KG1 (cell line): ENCODE results near the gene UBE2J2.

ENCODE experiments used
- DNase-seq: peaks from one replicate; lab custom pipeline; 2025; lab: John Stamatoyannopoulos, UW

UBE2J2 gene

DNA sequence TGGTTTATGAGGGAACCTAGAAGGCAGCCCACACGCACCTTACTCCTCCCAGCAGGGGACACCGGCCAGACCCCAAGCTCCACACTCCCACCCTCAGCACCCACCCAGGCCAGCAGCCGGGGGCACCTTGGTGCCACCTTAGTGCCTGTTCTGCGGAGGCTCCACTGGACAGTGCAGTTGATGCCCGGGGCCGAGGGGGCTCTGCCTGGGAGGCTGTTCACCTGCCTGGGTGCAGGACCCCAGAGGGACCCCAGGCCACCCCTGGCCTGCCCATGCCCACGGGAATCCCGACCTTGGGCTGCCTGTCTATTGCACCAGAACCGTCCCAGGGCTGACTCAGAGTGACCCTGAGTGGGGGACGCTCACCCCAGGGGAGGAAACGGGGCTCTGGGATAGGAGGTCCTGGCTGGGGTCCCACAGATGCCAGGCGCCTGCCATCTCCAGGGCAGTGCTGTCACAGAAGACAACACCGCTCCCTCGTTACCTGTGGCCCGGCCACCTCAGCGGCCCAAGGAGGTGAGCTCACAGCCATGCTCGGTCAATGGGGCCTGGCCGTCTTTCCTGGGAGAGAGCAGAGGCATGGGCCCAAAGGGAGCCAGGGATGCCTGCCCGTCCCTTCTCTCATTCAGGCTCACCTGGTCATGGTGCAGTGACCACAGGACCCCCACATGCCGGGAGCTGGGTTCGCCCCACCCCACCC is 7.3 kb upstream of the UBE2J2 start:
- no peak for DNase-seq

- no peak for DNase-seq
Measured at GRCh38 chr1:1279028-1279427, 5.4 kb upstream of the UBE2J2 start.

- no peak for DNase-seq
Measured at GRCh38 chr1:1278620-1279019, 5.0 kb upstream of the UBE2J2 start.

- no peak for DNase-seq
Measured at GRCh38 chr1:1275836-1276235, 2.2 kb upstream of the UBE2J2 start.

GRCh38 chr1:1274931-1275431 is 1.3 kb upstream of the UBE2J2 start:
- DNase-seq: no peak

DNA sequence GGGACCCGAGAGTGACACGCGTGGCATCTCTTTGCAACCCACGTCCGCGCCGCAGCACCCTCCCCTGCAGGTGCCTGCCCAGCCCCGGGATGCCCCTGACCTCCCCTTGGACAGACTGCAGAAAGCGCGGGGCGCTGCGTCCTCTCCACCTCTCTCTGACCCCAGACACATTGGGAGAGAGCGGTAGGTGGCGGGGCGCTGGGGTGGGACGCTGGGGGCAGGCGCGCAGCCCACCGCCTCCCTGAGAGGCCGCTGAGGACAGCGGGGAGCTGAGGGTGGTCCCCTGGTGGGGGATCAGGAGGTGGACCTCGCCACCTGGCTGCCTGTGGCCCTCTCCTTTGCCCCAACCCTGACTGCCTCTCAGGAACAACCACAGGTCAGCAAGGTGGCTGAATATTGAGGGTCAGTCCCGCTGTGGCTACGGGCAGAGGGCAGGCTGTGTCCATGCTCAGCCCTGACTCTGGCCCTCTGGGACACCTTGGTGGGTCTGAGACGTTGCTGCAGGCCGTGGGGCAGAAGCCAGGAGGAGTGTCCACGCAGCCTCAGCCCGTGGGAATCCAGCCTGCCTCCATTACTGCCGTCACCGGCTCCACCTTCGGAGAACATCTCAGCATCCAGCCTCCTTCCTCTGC is 761 bp upstream of the UBE2J2 start:
- DNase-seq: no peak

GRCh38 chr1:1273209-1273511 is 494 bp downstream of the UBE2J2 start:
- DNase-seq: no peak

GRCh38 chr1:1272341-1273208 is 1.1 kb downstream of the UBE2J2 start:
- DNase-seq: no peak

- DNase-seq: no peak
Measured at GRCh38 chr1:1270813-1271212, 2.8 kb downstream of the UBE2J2 start.

- no peak for DNase-seq
Measured at GRCh38 chr1:1268284-1268682, 5.4 kb downstream of the UBE2J2 start.

DNA sequence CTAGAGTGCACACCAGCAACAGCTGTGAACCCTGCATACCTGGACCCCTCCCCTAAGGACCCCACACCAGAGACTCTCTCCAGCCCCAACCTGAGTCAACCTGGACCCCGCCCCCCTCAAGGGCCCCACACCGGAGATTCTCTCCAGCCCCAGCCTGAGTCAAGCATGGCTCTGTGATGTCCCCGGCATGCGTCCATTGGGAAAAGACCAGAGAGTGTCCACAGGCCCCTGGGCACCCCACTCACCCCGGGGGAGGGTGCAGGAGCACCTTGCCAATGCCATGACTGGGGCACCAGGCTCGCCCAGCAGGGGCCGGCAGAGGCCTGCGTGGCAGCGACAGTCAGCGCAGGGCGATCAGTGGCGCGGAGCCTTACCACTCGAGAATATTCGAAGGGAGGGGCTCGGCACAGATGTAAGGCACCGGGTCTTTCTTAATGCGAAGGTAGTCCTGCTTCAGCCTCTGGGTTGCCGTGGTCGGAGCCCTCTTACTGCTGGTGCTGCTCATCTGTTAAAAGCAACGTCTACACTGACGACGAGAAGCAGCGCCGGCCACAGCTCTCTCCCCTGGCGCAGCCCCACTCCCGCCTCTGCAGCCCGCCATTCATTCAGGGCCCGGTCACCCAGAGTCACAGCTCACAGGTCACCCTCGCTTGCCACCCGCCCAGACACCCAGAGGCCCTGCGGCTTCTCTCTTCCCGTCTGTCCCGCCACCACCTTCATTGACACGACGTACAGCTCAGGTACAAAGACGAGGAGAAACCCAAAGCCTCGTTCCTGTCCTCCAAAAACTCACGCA is 6.0 kb downstream of the UBE2J2 start:
- DNase-seq: no peak

DNA sequence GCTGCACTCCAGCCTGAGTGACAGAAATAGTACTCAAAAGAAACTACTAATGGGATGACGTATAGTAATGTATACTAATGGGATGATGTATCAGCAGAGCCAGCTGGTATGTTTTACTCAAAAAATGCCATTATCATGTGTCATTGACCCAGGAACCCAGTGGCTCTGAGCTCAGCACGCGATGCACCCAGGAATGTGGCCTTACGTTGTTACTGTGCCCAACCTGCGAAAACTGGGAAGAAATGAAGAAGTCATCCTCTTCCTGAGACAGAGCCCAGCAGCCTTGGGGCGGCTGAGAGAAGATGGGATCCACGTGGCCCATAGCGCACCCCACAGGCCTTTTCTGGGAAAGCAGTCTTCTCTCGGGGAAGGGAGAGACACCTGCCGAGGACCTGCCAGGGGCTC is 8.8 kb downstream of the UBE2J2 start:
- no peak for DNase-seq

DNA sequence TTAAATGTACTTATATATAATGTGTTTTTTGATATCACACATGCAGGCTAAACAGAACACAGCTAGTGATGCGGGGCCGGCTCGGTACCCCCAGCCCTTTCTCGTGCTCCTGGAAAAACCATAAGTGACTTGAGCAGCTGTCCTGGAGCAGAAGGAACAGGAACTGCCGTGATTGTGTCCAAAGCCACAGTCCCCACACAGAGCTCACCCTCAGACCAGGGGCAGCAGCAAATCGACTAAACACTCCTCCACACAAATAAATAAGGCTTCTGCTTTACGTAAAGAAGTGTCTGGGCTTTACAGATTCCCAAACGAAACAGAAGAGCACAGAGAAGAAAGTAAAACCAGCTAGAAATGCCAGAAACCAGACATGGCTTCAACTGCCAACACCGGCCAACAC is 9.6 kb downstream of the UBE2J2 start:
- DNase-seq: no peak

DNA sequence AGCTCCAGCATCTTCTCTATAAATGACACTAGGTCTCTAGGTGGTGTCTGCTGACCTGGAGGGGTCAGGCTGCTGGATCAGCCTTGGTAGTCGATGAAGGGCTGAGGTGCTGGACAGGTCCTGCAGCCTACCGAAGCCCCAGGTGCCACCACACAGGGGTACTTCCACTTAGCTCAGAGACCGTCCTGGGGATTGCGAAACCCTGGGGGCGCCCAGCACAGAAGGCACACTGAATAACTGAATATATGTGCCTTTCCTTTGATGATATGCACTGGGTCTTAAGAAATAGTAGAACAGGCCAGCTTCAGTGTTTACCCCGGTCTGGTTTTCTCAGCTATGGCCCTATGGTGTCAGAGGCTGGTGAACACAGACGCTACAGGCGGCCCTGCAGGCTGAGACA is 10.9 kb downstream of the UBE2J2 start:
- no peak for DNase-seq

DNA sequence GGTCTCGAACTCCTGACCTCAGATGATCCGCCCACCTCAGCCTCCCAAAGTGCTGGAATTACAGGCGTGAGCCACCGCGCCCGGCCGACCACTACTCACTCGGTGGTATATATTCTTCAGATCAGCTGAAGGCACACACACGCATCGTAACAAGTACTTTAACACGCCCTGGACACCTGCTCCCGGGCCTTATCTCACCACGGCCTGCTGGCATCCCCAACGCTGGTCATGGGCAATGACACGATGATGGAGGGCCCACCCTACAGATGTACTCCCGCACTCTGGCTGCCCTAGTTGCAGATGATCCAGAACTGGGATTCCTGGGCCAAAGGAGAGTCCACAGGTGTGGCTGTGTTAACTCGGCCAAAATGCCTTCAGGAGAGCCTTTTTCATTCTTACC is 11.6 kb downstream of the UBE2J2 start:
- no peak for DNase-seq

DNA sequence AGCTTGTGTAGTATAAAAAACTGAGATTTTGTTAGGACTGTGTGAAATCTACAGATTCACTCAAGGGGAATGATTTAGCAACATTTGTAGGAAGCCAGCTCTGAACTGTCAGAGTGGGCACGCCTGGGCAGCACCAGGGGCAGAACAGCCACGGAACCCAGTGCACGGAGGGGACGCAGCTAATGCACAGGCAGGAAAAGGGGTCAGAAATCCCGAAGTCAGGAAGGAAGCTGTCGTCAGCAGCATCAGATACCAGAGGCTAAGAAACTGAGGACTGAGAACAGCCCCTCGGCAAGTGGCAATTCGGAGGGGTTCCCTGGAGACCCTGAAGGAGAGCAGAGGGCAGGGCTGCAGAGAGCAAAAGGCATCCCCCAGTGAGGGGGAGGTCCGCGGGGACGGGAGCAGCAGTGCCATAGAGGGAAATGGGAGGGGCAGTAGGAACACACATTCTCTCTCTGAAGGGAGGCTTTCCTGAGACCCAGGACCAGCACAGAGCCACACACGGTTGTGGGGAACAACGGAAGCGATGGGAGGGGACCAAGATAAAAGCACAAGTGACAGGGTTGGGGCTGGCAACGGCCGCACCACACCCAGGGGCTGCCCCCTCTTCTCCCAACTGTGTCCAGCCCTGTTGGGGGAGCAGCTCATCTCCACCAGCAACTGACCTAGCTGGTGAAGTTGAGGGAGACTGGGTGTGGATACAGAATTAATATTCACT is 12.7 kb downstream of the UBE2J2 start:
- DNase-seq: no peak

GRCh38 chr1:1259951-1260600 is 13.6 kb downstream of the UBE2J2 start:
- DNase-seq: no peak

GRCh38 chr1:1259540-1259939 is 14.1 kb downstream of the UBE2J2 start:
- no peak for DNase-seq

DNA sequence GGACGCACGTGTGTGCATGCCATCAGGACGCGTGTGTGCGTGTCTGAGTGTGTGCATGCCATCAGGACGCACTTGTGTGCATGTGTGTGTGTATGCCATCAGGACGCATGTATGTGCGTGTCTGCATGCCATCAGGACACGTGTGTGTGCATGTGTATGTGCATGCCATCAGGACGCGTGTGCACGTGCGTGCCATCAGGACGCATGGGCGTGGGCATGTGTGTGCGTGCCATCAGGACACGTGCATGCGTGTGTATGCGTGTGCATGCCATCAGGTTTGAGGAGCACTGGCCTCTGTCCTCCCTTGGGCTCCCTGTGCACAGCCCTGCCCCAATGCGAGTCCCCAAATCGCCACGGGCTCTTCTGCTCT is 14.6 kb downstream of the UBE2J2 start:
- no peak for DNase-seq

- DNase-seq: no peak
Measured at GRCh38 chr1:1256956-1257871, 16.4 kb downstream of the UBE2J2 start.
